Ascending aorta (tissue), 2 donors: ENCODE results near the gene PLEKHF1. TPM values are rescaled to one million over a fixed set of nuclear protein-coding genes. Genes with fewer than 3 reads are reported as not detected.
"Not testable (repeated sequence)": the region's sequence is repeated elsewhere in the genome, so short reads cannot be mapped to it uniquely, and the experiment has no call there.

Experiments
- DNase-seq, 2 donors: peaks; one replicate each; pipeline ENCODE4 v3.0.0-alpha.2; 2019; ENCODE audit warnings: low spot score in 2 of 2
- H3K27ac ChIP-seq, 2 donors: fragments of 200-600 bp; sonication (generic); one replicate each; pipeline ENCODE4 v1.5.1; 2016 to 2017; ENCODE audit warnings: mild to moderate bottlenecking in 1 of 2
- H3K27me3 ChIP-seq: fragments of 200-600 bp; sonication (generic); one replicate; pipeline ENCODE4 v1.5.1; 2017
- H3K36me3 ChIP-seq, 2 donors: fragments of 200-600 bp; sonication (generic); one replicate each; pipeline ENCODE4 v1.5.1; 2016
- H3K4me1 ChIP-seq, 2 donors: fragments of 200-600 bp; sonication (generic); one replicate each; pipeline ENCODE4 v1.5.1; 2016 to 2017; ENCODE audit warnings: mild to moderate bottlenecking in 1 of 2
- H3K4me3 ChIP-seq, 2 donors: fragments of 200-600 bp; sonication (generic); one replicate each; pipeline ENCODE4 v1.5.1; 2016 to 2017; ENCODE audit warnings: mild to moderate bottlenecking in 1 of 2
- H3K9me3 ChIP-seq, 2 donors: fragments of 200-600 bp; sonication (generic); one replicate each; pipeline ENCODE4 v1.5.1; 2016
- intact Hi-C: fragments of 100-400 bp; cut with DNase I; formaldehyde crosslinking; loops from one replicate; pipeline ENCODE4 v1.15.1; 2023
- total RNA-seq: library from RNA; depleted of rRNA; stranded (reverse); fragments of >200 nt; gene quantifications from one replicate; pipeline ENCODE4 v1.1.0, GENCODE V29; 2016
- TF ChIP-seq, protein P1 (sequence below), 3 experiments: fragments of 200-600 bp in 2 of 3; fragments of 450-650 bp in 1 of 3; sonication (generic) in 2 of 3; IDR thresholded peaks; one replicate each; pipeline ENCODE4 v1.5.1; 2016 to 2019; ENCODE audit warnings: antibody characterized with exemption in 3 of 3, mild to moderate bottlenecking in 1 of 3, moderate library complexity in 1 of 3

Gene PLEKHF1
- total RNA-seq, 1 donor from 2014 or later: 68.3 TPM

DNA sequence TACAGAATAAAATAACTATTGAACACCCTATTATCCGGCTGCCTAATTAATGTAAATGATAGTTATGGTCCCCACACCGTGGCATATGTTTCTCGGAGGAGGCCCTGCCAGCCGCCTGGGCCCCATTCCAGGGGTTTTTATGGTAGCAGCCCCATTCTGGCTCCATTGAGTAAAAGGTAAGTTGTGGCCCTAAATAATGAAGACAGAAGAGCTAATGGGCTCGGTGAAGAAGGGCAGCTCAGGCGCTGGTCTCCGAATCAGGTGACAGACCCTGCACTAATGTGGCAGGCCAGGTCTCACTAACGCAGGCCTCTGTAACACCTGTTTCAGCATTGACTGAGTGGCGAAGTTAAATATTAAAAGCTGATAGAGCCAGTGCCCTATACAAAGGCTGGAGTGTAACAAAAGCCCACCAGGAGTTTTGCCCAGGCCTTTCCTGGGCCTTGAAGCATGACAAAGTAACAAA lies 40.0 kb upstream of the PLEKHF1 start:
- DNase-seq: no peak
- H3K36me3 ChIP-seq: no peaks in the 10 kb centered on the region
- H3K4me1 ChIP-seq: no peaks in the 10 kb centered on the region
- intact Hi-C loops: no loop called here
- no peak overlapping the region for H3K4me3 ChIP-seq
- no peak overlapping the region for H3K27ac ChIP-seq
- no peaks in the 10 kb centered on the region for H3K9me3 ChIP-seq
- H3K27me3 ChIP-seq: no peaks in the 10 kb centered on the region
- TF ChIP-seq, protein P1, sequence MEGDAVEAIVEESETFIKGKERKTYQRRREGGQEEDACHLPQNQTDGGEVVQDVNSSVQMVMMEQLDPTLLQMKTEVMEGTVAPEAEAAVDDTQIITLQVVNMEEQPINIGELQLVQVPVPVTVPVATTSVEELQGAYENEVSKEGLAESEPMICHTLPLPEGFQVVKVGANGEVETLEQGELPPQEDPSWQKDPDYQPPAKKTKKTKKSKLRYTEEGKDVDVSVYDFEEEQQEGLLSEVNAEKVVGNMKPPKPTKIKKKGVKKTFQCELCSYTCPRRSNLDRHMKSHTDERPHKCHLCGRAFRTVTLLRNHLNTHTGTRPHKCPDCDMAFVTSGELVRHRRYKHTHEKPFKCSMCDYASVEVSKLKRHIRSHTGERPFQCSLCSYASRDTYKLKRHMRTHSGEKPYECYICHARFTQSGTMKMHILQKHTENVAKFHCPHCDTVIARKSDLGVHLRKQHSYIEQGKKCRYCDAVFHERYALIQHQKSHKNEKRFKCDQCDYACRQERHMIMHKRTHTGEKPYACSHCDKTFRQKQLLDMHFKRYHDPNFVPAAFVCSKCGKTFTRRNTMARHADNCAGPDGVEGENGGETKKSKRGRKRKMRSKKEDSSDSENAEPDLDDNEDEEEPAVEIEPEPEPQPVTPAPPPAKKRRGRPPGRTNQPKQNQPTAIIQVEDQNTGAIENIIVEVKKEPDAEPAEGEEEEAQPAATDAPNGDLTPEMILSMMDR (IDR thresholded peaks at IDR 0.05): no peak

DNA sequence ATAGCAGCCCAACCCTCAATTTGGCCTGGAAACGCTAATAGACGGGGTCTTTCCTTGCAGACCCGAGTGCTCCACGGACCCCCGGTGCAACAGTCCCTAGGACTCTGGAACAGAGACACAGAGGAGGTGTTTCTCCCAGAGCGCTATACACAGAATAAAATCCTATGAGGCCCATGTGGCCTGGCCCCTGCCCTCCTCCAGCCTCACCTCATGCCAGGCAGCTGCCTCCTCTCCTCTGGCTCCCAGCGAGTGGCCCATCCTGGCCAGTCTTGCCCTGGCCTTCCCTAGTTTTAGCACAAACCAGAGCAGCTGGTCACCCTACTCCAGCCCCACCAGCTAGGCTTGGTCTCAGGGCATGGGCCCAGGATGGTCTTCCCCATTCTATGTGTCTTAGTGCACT lies 38.9 kb upstream of the PLEKHF1 start:
- intact Hi-C loops: no loop called here
- no peaks in the 10 kb centered on the region for H3K4me1 ChIP-seq

DNA sequence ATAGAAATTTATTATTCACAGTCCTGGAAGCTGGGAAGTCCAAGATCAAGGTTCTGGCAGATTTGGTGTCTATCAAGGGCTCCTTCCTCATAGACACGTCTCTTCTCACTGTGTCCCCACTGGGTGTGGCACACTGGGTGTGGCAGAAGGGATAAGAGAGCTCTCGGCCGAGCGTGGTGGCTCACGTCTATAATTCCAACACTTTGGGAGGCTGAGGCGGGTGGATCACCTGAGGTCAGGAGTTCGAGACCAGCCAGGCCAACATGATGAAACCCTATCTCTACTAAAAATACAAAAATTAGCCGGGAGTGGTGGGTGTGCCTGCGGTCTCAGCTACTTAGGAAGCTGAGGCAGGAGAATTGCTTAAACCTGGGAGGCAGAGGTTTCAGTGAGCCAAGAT lies 38.4 kb upstream of the PLEKHF1 start:
- H3K27me3 ChIP-seq, H3K9me3 ChIP-seq, intact Hi-C loops, DNase-seq, H3K4me1 ChIP-seq, H3K36me3 ChIP-seq, H3K4me3 ChIP-seq, H3K27ac ChIP-seq: not testable (repeated sequence)

More for the DNA sequence above, 38.9 kb upstream of the PLEKHF1 start:
- Histone ChIP-seq H3K27ac (no peak overlapping the region), H3K27me3 (no peaks in the 10 kb centered on the region), H3K4me3 (no peak overlapping the region), H3K36me3 (no peaks in the 10 kb centered on the region), H3K9me3 (no peaks in the 10 kb centered on the region)
- TF ChIP-seq, protein P1 (IDR thresholded peaks at IDR 0.05): no peak
- DNase-seq: no peak

DNA sequence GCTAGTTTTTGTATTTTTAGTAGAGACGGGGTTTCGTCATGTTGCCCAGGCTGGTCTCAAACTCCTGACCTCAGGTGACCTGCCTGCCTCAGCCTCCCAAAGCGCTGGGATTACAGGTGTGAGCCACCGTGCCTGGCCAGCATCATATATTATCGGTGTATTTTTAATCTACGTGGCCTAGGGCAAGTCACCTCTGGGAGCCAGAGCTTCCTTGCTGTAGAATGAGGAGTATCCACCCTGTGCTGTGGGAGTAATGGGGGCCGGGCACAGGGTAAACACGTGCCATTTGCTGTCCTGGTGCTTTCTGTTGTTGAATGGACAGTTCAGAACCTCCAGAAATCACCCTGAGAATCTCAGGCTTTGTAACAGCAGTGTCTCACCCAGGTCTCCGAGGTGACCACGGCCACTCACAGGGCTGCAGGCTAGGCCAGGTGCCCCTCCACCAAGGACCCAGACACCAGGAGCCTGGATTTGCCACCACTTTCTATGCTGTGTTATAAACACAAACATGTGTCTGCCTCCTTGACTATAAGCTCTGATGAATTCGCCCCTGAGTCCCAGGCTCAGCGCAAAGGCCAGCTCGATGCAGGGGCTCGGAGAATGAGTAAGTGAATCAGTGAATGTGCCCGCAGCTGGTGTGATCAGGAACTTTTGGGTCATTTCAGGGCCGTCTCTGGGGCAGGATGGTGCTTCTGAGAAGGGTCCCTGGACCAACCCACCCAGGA lies 36.4 kb upstream of the PLEKHF1 start:
- TF ChIP-seq, protein P1 (IDR thresholded peaks at IDR 0.05): no peak
- H3K27ac ChIP-seq: no peak overlapping the region
- DNase-seq: no peak
- H3K4me1 ChIP-seq: no peaks in the 10 kb centered on the region
- intact Hi-C loops: no loop called here
- no peaks in the 10 kb centered on the region for H3K27me3 ChIP-seq
- H3K9me3 ChIP-seq: no peaks in the 10 kb centered on the region
- no peak overlapping the region for H3K4me3 ChIP-seq
- H3K36me3 ChIP-seq: no peaks in the 10 kb centered on the region

DNA sequence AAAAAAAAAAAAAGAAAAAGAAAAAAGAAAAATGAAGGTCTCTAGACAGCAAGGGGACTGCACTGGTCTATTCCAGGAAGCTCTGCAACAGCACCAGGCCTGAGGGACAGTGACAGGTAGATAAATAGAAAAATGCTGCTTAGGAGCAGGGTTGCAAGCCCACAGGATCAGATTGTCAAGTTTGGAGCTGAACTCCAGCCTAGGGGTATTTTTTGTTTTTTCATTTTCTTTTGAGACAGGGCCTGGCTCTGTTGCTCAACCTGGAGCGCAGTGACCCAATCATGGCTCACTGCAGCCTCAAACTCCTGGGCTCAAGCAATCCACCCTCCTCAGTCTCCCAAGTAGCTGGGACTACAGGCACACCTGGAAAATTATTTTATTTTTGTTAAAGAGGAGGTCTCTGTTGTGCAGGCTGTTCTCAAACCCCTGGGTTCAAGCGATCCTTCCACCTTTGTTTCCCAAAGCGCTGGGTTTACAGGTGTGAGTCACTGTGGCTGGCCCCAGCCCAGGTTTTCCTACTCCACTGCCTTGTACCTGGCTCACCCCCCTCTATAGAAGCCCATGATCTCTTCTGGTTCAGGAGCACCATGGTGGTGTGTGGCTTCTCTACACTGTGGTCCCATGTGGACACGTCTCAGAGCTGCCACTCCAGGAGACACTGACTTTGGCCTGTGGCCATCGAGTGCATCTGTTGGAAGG lies 35.3 kb upstream of the PLEKHF1 start:
- H3K36me3 ChIP-seq: no peaks in the 10 kb centered on the region
- no peaks in the 10 kb centered on the region for H3K9me3 ChIP-seq
- H3K4me1 ChIP-seq: no peaks in the 10 kb centered on the region
- no peak overlapping the region for H3K4me3 ChIP-seq
- H3K27me3 ChIP-seq: no peaks in the 10 kb centered on the region
- intact Hi-C loops: no loop called here
- no peak overlapping the region for H3K27ac ChIP-seq
- no peak for DNase-seq
- TF ChIP-seq, protein P1 (IDR thresholded peaks at IDR 0.05): no peak

DNA sequence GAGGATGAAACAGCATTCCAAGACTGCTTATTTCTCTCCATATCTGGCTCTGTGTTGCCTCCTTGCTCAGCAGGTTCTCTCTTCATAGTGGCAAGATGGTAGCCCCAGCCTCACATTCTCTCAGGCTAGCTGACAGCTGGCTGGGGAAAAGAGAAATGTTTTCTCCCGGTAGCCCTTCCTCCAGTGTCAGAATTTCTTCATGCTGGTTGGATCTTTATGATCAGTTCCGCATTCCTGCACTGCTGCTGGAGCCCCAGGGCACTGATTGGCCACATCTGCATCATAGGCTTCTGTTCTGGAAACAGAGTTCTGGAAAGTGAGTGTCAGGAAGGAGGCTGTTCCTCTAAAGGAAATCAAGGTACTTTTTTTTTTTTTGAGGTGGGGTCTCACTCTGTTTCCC lies 34.6 kb upstream of the PLEKHF1 start:
- Histone ChIP-seq H3K27ac (no peak overlapping the region), H3K9me3 (no peaks in the 10 kb centered on the region), H3K36me3 (no peaks in the 10 kb centered on the region), H3K27me3 (no peaks in the 10 kb centered on the region), H3K4me1 (no peaks in the 10 kb centered on the region), H3K4me3 (no peak overlapping the region)
- DNase-seq: no peak
- TF ChIP-seq, protein P1 (IDR thresholded peaks at IDR 0.05): no peak
- intact Hi-C loops: no loop called here
